ENCODE measurements around the gene TP53I11.
A peak's percentile ranks its signal among the peaks of the same experiment; 100 is the strongest.

- peak; percentile 63 for TF ChIP-seq CTCF (IDR thresholded peaks at IDR 0.05; ENCODE audit: insufficient read depth, low read length, poor library complexity, severe bottlenecking)
- no peak for TF ChIP-seq EZH2phosphoT487 (conservative IDR thresholded peaks at IDR 0.05; ENCODE audit: low read length)
Observed at GRCh38 chr11:44949160-44950030, 1.3 kb downstream of the TP53I11 start.
